Cardiac muscle cell (in vitro differentiated cells and primary cell): ENCODE results near the gene KCNE3. TPM values are rescaled to one million over a fixed set of nuclear protein-coding genes. Genes with fewer than 3 reads are reported as not detected.

Source experiments
- DNase-seq, 2 donors: peaks; one replicate each; pipeline versions ENCODE4 v3.0.0 to v3.0.0-alpha.2; 2010 to 2017; ENCODE audit warnings: low read depth in 1 of 2, low spot score in 1 of 2
- H3K27ac ChIP-seq: fragments of 200-600 bp; sonication (generic); 2 replicates; pipeline ENCODE4 v1.5.1; 2016
- H3K27me3 ChIP-seq: fragments of 200-600 bp; sonication (generic); 2 replicates; pipeline ENCODE4 v1.6.0; 2016; ENCODE audit warnings: control low read depth
- H3K36me3 ChIP-seq: fragments of 200-600 bp; sonication (generic); 2 replicates; pipeline ENCODE4 v1.5.1; 2016; ENCODE audit warnings: control low read depth
- H3K4me1 ChIP-seq: fragments of 200-600 bp; sonication (generic); 2 replicates; pipeline ENCODE4 v1.8.1; 2017; ENCODE audit warnings: low read depth, mild to moderate bottlenecking, mixed run types
- H3K4me3 ChIP-seq: fragments of 200-600 bp; sonication (generic); 2 replicates; pipeline ENCODE4 v1.5.1; 2016; ENCODE audit warnings: mild to moderate bottlenecking
- H3K9me3 ChIP-seq: fragments of 200-600 bp; sonication (generic); 2 replicates; pipeline ENCODE4 v1.5.1; 2017; ENCODE audit warnings: low read depth, mild to moderate bottlenecking, control low read depth
- polyA plus RNA-seq: library from polyadenylated mRNA; unstranded; fragments of >200 nt; fragmentation: Nextera tagmentation; extraction: Ambion mirVana; gene quantifications from 2 replicates; pipeline ENCODE4 v1.2.1, GENCODE V29; 2016
- total RNA-seq: library from RNA; depleted of rRNA; stranded (reverse); fragments of >200 nt; gene quantifications from 2 replicates; pipeline ENCODE4 v1.2.3, GENCODE V29; 2016
- TF ChIP-seq, protein P1 (sequence below): IDR thresholded peaks from 2 replicates; pipeline ENCODE4 v1.5.1; 2012; ENCODE audit warnings: low read depth, mild to moderate bottlenecking, low read length

KCNE3 gene
- total and polyA plus RNA-seq, 2 experiments from 2014 or later = 0.33 to 1.4 TPM

DNA sequence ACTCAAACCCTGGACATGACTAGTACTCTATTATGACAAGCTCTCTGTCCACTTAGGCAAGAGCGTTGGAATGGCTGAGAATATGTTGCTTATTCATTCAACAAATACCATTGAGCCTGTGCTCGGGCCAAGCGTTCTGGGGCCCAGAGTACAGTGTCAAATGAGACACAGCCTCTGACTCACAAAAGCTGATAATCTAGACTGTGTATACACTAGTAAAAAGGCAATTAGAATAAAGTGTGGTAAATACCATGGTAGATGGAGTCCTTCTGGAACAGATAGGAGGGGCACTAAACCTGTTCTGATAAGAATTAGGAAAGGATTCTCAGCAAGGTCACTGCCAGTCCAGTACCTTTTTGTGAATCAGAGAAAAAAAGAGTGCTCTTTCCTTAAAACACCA, 24.7 kb downstream of the KCNE3 start:
- H3K4me3 ChIP-seq = no peak overlapping the region
- peaks cover 24% of the 10 kb centered on the region for H3K4me1 ChIP-seq
- no peaks in the 10 kb centered on the region for H3K9me3 ChIP-seq
- H3K27me3 ChIP-seq = no peaks in the 10 kb centered on the region
- TF ChIP-seq, protein P1, sequence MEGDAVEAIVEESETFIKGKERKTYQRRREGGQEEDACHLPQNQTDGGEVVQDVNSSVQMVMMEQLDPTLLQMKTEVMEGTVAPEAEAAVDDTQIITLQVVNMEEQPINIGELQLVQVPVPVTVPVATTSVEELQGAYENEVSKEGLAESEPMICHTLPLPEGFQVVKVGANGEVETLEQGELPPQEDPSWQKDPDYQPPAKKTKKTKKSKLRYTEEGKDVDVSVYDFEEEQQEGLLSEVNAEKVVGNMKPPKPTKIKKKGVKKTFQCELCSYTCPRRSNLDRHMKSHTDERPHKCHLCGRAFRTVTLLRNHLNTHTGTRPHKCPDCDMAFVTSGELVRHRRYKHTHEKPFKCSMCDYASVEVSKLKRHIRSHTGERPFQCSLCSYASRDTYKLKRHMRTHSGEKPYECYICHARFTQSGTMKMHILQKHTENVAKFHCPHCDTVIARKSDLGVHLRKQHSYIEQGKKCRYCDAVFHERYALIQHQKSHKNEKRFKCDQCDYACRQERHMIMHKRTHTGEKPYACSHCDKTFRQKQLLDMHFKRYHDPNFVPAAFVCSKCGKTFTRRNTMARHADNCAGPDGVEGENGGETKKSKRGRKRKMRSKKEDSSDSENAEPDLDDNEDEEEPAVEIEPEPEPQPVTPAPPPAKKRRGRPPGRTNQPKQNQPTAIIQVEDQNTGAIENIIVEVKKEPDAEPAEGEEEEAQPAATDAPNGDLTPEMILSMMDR = no peak
- no peaks in the 10 kb centered on the region for H3K36me3 ChIP-seq
- H3K27ac ChIP-seq = peak overlapping the region; percentile 80
- no peak for DNase-seq

DNA sequence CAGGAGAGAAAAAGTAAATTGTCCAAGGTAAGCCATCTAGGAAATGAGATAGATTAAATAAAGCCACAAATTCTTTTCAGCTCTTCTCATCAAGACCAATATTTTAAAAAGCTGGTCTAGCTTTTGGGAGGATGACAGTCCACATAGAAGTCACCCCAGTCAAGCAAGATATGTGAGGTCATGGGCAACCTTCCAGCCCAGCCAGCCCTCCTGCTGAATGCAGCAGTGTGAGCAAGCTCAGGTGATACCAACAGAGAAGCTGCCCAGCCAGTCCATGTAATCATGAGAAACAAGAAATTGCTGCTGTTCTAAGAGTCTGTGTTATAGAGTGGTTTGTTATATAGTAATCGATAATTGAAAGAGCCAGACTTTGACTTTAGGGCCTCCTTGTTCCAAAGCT, 28.7 kb downstream of the KCNE3 start:
- H3K9me3 ChIP-seq = no peaks in the 10 kb centered on the region

DNA sequence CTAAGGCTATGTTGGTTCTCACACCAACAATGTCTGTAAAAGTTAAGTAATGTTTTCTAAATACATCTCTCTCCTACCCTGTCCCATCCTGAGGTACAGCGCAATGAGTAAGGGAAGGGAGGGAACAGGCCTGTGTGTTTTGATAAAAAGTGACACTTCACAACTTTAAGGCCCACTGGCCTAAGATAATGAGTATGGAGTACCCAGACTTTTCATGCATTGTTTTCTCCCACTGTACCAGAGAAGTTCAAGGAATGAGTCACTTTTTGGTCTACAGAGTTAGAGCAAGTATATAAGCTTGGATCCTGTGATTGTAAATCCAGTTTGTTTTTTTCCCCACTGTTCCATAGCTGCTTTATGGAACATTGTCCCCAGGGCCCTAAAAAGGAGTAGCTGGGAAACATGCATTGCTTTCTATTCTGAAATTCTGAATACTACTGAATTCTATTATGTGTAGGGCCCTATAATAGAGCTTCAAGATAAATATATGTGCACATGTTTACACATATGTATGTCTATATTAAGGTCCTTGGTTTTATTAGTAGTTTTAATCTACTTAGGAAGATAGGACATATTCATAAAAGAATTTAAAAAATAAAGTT, 29.8 kb downstream of the KCNE3 start:
- Histone ChIP-seq H3K9me3 (no peaks in the 10 kb centered on the region), H3K4me3 (no peak overlapping the region), H3K27ac (no peak overlapping the region), H3K27me3 (no peaks in the 10 kb centered on the region), H3K4me1 (peaks cover 4% of the 10 kb centered on the region), H3K36me3 (no peaks in the 10 kb centered on the region)
- no peak for DNase-seq
- TF ChIP-seq, protein P1 = no peak

More for the DNA sequence above, 28.7 kb downstream of the KCNE3 start:
- Histone ChIP-seq H3K27me3 (no peaks in the 10 kb centered on the region), H3K27ac (no peak overlapping the region), H3K4me1 (peaks cover 16% of the 10 kb centered on the region), H3K36me3 (no peaks in the 10 kb centered on the region), H3K4me3 (no peak overlapping the region)
- TF ChIP-seq, protein P1 = no peak
- no peak for DNase-seq

DNA sequence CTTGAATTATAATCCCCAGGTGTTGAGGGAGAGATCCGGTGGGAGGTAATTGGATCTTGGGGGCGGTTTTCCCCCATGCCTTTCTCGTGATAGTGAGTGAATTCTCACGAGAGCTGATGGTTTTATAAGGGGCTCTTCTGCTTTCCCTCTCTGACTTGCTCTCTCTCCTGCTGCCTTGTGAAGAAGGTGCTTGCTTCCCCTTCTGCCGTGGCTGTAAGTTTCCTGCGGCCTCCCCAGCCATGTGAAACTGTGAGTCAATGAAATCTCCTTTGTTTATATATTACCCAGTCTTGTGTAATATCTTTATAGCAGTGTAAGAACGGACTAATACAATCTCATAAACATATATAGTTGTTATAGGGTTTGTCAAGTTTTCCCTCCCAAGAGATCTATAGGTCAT, 32.8 kb downstream of the KCNE3 start:
- no peak for DNase-seq
- no peak overlapping the region for H3K4me3 ChIP-seq
- H3K27me3 ChIP-seq = no peaks in the 10 kb centered on the region
- no peak overlapping the region for H3K27ac ChIP-seq
- TF ChIP-seq, protein P1 = no peak
- H3K9me3 ChIP-seq = no peaks in the 10 kb centered on the region
- H3K36me3 ChIP-seq = no peaks in the 10 kb centered on the region
- no peaks in the 10 kb centered on the region for H3K4me1 ChIP-seq

DNA sequence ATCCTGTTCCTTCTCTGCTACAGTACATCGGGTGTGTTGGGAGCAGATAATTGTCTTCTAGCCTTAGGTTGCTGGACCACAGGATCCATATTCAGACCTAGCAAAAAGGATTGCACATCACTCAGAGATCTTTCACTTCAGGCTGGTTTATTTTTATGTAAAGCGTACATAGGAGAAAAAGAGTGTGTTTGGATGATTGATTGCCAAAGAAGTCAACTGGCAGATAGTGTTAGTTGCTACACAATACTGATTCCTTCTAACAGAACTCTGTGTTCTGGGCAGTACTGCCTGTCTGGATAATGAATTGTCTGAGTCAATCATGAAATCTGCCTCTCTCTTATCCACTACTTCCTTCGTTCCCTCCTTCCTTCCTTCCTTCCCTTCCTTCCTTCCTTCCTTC, 38.1 kb downstream of the KCNE3 start:
- Histone ChIP-seq H3K9me3 (no peaks in the 10 kb centered on the region), H3K27me3 (no peaks in the 10 kb centered on the region), H3K27ac (no peak overlapping the region), H3K4me1 (no peaks in the 10 kb centered on the region), H3K4me3 (no peak overlapping the region), H3K36me3 (no peaks in the 10 kb centered on the region)
- DNase-seq = no peak
- TF ChIP-seq, protein P1 = no peak
